A673 (cell line): ENCODE data around the gene CHFR.

Source experiments
- EZH2 ChIP-seq: fragments of 200-600 bp; sonication (generic); IDR thresholded peaks from 2 replicates; pipeline ENCODE4 v1.6.1; 2017; ENCODE audit warnings: borderline replicate concordance, low read depth, mild to moderate bottlenecking, mixed read lengths, antibody characterized with exemption, low read length; ENCODE audit not compliant: poor library complexity, severe bottlenecking
- TF ChIP-seq, protein P1 (sequence below): fragments of 300-800, 200-600 bp; sonication (generic); conservative IDR thresholded peaks from 2 replicates; pipeline ENCODE4 v1.5.1; 2017; ENCODE audit warnings: low read depth, mild to moderate bottlenecking, antibody characterized with exemption, low read length, moderate library complexity, mixed read lengths

DNA sequence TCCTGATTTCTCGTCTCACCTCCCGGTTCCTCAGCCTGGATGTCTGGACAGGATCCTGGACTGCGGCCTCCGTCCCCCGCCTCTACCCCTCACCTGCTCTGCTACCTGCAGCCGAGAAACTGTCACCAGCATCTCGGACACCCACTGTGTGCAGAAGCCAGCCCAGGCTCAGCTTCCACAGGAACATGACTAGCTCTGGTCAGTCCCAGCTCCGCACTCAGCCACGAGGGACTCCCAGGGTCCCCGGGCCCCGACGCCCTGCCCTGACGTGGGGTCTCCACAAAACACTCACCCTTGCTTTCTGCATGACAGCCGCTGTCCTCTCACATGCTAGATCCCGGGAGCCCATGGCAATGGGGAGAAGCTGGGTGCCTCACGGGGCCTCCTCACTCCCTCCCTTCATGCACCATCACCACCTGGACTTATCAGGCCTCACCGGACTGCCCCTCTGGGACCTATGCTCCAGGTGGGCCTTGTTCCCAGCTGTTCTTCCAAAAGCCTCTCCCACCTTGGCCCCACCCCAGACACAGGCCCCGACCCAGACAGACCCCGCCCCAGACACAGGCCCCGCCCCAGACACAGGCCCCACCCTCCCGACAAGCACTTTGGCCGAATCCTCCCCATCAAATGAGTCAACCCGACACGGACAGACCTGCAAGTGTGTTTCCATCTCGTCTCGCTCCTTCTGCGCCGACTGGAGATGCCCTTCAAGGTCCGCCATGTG lies 98.9 kb downstream of the CHFR start:
- no peak for TF ChIP-seq EZH2
- TF ChIP-seq, protein P1, sequence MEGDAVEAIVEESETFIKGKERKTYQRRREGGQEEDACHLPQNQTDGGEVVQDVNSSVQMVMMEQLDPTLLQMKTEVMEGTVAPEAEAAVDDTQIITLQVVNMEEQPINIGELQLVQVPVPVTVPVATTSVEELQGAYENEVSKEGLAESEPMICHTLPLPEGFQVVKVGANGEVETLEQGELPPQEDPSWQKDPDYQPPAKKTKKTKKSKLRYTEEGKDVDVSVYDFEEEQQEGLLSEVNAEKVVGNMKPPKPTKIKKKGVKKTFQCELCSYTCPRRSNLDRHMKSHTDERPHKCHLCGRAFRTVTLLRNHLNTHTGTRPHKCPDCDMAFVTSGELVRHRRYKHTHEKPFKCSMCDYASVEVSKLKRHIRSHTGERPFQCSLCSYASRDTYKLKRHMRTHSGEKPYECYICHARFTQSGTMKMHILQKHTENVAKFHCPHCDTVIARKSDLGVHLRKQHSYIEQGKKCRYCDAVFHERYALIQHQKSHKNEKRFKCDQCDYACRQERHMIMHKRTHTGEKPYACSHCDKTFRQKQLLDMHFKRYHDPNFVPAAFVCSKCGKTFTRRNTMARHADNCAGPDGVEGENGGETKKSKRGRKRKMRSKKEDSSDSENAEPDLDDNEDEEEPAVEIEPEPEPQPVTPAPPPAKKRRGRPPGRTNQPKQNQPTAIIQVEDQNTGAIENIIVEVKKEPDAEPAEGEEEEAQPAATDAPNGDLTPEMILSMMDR, result no peak
